ENCODE results near the gene HNRNPD.
"Not testable (repeated sequence)": the region's sequence is repeated elsewhere in the genome, so short reads cannot be mapped to it uniquely, and the experiment has no call there.

Gene HNRNPD

GRCh38 chr4:82372517-82373485, 990 bp downstream of the HNRNPD start:
- DNase-seq (ENCODE audit: low read depth), result peak; percentile 51

- DNase-seq (ENCODE audit: low read depth), result no peak
These were observed 2.3 kb downstream of the HNRNPD start for GRCh38 chr4:82371497-82371896.

- no peak for DNase-seq (ENCODE audit: low read depth)
These were observed 6.2 kb downstream of the HNRNPD start for GRCh38 chr4:82367438-82368097.

GRCh38 chr4:82366431-82366830, 7.4 kb downstream of the HNRNPD start:
- not testable (repeated sequence) for DNase-seq (ENCODE audit: low read depth)

- DNase-seq (ENCODE audit: low read depth), result no peak
These were observed 9.8 kb downstream of the HNRNPD start for GRCh38 chr4:82363896-82364487.

- no peak for DNase-seq (ENCODE audit: low read depth)
These were observed 11.2 kb downstream of the HNRNPD start for GRCh38 chr4:82362565-82362964.

GRCh38 chr4:82360298-82361177, 13.3 kb downstream of the HNRNPD start:
- DNase-seq (ENCODE audit: low read depth), result no peak

GRCh38 chr4:82358847-82359246, 14.9 kb downstream of the HNRNPD start:
- DNase-seq (ENCODE audit: low read depth), result no peak

- DNase-seq (ENCODE audit: low read depth), result no peak
These were observed 16.2 kb downstream of the HNRNPD start for GRCh38 chr4:82357640-82358039.

- DNase-seq (ENCODE audit: low read depth), result no peak
These were observed 19.0 kb downstream of the HNRNPD start for GRCh38 chr4:82354788-82355187.

- DNase-seq (ENCODE audit: low read depth), result no peak
These were observed 20.9 kb downstream of the HNRNPD start for GRCh38 chr4:82352825-82353366.

GRCh38 chr4:82352118-82352824, 21.5 kb downstream of the HNRNPD start:
- no peak for DNase-seq (ENCODE audit: low read depth)

- DNase-seq (ENCODE audit: low read depth), result no peak
These were observed 27.7 kb downstream of the HNRNPD start for GRCh38 chr4:82346126-82346525.

- DNase-seq (ENCODE audit: low read depth), result no peak
These were observed 38.7 kb downstream of the HNRNPD start for GRCh38 chr4:82335043-82335442.

- DNase-seq (ENCODE audit: low read depth), result not testable (repeated sequence)
These were observed 40.1 kb downstream of the HNRNPD start for GRCh38 chr4:82333641-82334040.

- DNase-seq (ENCODE audit: low read depth), result no peak
These were observed 42.0 kb downstream of the HNRNPD start for GRCh38 chr4:82331814-82332213.

GRCh38 chr4:82320351-82320750, 53.4 kb downstream of the HNRNPD start:
- DNase-seq (ENCODE audit: low read depth), result no peak

- DNase-seq (ENCODE audit: low read depth), result not testable (repeated sequence)
These were observed 70.7 kb downstream of the HNRNPD start for GRCh38 chr4:82303063-82303462.
